Uterus (tissue), 2 donors: Measurements from ENCODE around the gene DNAL1.

Experiments used
- POLR2A ChIP-seq, 2 donors: fragments of 450-650 bp; IDR thresholded peaks; one replicate each; pipeline ENCODE4 v1.6.1; 2016; ENCODE audit warnings: antibody characterized with exemption in 2 of 2, mild to moderate bottlenecking in 1 of 2, moderate library complexity in 1 of 2
- TF ChIP-seq, protein P1 (sequence below), 4 experiments: fragments of 200-600 bp in 2 of 4; fragments of 450-650 bp in 2 of 4; sonication (generic) in 2 of 4; IDR thresholded peaks; one replicate each; pipeline ENCODE4 v1.5.1; 2016 to 2019; ENCODE audit warnings: antibody characterized with exemption in 4 of 4, mild to moderate bottlenecking in 2 of 4, moderate library complexity in 1 of 4

DNA sequence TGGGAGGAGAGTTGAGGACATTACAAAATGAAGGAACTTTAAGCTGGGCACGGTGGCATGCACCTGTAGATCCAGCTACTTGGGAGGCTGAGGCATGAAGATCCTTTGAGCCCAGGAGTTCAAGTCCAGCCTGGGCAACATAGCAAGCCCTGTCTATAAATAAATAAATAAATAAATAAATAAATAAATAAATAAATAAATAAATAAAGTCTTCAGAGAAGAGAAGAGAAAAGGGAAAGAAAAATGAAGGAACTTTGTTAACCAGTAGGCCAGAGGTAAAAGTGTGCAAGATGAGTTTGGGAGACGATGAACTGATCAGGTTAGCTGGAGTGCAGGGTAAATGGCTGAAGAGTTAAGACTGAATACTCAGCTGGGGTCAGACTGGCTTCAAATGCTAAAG lies 49.3 kb downstream of the DNAL1 start:
- TF ChIP-seq, protein P1, sequence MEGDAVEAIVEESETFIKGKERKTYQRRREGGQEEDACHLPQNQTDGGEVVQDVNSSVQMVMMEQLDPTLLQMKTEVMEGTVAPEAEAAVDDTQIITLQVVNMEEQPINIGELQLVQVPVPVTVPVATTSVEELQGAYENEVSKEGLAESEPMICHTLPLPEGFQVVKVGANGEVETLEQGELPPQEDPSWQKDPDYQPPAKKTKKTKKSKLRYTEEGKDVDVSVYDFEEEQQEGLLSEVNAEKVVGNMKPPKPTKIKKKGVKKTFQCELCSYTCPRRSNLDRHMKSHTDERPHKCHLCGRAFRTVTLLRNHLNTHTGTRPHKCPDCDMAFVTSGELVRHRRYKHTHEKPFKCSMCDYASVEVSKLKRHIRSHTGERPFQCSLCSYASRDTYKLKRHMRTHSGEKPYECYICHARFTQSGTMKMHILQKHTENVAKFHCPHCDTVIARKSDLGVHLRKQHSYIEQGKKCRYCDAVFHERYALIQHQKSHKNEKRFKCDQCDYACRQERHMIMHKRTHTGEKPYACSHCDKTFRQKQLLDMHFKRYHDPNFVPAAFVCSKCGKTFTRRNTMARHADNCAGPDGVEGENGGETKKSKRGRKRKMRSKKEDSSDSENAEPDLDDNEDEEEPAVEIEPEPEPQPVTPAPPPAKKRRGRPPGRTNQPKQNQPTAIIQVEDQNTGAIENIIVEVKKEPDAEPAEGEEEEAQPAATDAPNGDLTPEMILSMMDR (IDR thresholded peaks at IDR 0.05), result no peak
- no peak for TF ChIP-seq POLR2A (IDR thresholded peaks at IDR 0.05)
